Hippocampal formation (tissue), 2 donors: ENCODE data around the gene NEUROD1.
"Not testable (repeated sequence)": the region's sequence is repeated elsewhere in the genome, so short reads cannot be mapped to it uniquely, and the experiment has no call there.

Source experiments
- DNase-seq, 2 donors: peaks; one replicate each; lab custom pipeline; 2025; lab: John Stamatoyannopoulos, UW

The NEUROD1 gene

DNA sequence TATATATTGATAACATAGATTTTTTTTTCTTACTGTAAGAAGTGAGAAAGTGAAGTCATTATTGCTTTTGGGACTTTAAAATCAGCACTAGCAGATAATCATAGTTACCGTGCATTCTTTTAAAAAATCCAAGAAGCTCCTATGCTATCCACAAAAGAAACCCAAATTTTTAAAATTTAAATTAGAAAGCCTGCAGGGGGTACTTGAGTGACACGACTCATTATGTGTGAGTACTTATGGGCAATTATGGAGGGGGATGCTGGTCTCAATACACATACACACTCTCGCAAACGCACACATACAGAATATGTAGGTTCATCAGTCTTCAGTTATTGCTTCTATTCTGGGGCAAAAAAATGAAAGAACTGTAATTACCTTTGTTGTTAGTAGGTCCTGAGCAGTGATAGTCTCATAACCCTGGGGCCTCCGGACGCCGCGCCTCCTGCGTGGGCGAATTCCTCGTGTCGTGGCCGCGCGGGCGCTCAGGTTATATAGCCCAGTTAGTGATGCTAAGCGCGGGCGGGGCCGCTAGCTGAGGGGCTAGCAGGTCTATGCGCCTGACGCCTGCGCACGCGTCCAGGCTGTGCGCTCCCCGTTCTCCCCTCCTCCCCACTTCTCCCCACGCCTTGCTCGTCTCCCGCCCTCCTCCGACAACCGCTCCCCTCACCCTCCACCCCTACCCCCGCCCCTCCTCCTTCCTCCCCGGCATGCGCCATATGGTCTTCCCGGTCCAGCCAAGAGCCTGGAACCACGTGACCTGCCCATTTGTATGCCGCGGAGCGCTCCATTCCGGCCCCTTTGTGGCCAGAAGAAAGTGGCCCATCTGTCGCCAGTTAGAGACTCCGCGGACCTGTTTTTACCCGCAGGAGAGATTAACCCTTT, at the start of gene NEUROD1:
Gene NEUROD1, minus strand, starts transcription at position 463 of the 882 bp plus-strand sequence. CDS start 1,657 bp downstream, outside the sequence.
- DNase-seq: peak in 1 of 2 donors; percentile 16

DNA sequence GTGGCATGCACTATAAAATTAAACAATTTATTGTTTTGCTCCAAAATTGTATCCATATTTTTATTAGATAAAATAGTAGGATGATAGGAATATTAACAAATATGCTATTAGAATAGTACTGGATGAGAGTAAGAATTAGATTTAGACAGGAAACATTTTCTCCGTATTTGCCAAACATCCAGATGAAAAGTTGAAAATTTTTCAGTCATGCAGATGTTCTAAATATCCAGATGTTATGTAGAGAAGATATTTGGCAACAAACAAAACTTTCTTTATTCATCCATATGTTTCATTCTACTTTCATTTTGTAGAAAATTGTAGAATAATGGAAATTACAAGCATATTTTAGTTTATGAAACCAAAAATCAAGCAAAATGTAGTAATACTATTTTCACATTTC, 45.2 kb upstream of the NEUROD1 start:
- DNase-seq: no peak

DNA sequence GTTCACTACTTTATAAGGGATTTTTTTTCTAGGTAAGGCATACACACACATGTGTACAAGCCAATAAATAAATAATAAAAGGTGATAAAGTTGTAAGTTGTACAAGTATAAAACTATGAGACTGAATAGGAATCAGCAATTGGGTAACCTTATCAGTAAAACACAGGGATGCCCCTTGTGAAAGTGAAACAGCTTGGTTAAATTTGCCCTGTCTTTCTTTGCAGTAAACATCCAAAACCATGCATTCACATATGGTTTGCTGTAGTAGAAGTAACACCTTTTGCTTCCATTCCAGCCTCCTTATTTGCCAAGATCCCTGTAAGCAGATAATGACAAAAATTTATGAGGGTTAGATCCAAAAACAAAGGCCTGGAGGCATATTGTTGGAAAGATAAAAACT, 44.3 kb upstream of the NEUROD1 start:
- DNase-seq: no peak

DNA sequence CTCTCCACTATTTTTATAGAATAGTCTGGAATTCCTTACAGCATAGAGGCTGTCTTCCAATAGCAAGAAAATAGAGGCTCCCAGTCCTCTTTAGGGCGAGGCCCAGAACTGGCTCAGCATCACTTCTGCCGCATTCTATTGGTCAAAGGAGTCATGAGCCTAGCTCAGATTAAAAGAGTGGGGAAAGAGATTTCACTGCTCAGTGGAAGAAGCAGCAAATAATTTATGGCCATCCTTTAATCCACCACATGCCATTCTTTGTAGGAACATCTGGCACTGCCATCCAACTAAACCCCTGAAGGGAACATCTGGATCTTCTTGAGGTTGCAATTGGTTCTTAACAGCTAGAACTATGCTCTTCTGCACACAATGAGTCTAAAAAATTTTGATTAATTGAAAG, 43.4 kb upstream of the NEUROD1 start:
- no peak for DNase-seq

DNA sequence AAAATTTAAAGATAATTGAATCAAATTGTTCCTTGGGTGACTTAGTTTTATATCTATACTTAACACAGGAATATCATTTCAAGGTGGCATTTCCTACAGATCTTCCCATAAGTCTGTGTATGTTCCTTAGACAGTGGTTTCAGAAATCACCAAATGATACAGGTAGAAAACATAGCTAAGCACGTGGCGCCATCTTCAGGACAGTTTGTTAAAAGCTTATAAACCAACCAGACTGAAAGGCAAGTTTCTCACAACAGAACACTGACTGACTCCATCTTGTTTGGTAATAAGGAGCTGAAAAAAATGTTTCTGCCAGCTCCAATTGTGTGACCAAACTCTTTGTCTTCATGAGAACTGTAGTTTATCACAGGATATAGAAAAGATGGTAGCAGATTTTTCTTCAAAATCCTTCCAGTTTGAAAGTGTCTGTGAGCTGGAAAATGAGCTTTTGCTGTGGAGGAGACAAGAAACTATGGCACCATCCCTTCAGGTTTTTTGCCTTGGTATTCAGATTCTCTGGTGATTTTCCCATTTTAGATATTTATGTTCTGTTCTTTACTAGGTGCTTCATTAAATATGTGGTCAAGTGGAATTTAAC, 34.8 kb upstream of the NEUROD1 start:
- peak; percentile 58 to 84 for DNase-seq

DNA sequence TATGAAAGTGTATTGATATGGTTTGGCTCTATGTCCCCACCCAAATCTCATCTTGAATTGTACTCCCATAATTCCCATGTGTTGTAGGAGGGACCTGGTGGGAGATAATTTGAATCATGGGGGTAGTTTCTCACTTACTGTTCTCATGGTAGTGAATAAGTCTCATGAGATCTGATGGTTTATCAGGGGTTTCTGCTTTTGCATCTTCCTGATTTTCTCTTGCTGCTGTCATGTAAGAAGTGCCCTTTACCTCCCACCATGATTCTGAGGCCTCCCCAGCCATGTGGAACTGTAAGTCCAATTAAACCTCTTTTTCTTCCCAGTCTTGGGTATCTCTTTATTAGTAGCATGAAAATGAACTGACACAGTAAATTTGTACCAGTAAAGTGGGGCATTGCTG, 30.7 kb upstream of the NEUROD1 start:
- not testable (repeated sequence) for DNase-seq

DNA sequence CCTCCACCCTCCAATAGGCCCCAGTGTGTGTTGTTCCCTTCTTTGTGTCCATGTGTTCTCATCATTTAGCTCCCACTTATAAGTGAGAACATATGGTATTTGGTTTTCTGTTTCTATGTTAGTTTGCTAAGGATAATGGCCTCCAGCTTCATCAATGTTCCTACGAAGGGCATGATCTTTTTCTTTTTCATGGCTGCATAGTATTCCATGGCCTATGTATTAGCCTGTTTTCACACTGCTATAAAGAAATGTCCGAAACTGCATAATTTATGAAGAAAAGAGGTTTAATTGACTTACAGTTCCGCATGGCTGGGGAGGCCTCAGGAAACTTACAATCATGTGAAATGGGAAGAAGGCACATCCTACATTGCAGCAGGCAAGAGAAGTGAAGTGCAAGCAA, 22.2 kb upstream of the NEUROD1 start:
- DNase-seq: not testable (repeated sequence)

DNA sequence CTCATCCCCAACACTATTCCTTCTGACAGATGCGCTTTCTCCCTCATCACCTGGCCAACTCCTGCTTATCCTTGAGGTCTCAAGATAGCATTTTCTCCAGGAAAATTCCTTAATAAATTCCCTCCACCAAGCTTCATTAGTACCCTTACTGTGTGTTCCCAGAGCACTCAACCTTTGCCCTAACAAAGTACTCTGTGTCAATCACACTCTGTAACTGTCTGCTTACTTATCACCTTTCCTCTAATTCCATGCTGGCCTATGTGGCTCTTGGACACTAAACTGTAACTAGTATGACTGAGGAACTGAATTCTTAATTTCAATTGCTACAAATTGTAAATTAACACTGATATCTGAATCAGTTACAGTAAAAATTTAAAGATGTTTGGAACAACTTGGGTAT, 17.9 kb upstream of the NEUROD1 start:
- no peak for DNase-seq

DNA sequence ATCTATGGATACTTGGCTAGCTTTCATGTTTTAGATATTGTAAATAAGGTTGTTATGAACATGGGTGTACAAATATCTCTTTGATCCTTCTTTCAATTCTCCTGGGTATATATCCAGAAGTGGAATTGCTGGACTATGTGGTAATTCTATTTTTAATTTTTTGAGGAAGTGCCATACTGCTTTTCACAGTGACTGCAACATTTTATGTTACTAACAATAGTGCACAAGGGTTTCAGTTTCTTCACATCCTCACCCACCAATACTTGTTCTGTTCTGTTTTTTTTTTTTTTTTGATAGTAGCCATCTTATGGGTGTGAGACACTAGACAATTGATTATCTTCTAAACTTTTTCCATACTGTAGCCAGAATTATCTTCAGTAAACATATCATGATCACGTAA, 17.3 kb upstream of the NEUROD1 start:
- no peak for DNase-seq

DNA sequence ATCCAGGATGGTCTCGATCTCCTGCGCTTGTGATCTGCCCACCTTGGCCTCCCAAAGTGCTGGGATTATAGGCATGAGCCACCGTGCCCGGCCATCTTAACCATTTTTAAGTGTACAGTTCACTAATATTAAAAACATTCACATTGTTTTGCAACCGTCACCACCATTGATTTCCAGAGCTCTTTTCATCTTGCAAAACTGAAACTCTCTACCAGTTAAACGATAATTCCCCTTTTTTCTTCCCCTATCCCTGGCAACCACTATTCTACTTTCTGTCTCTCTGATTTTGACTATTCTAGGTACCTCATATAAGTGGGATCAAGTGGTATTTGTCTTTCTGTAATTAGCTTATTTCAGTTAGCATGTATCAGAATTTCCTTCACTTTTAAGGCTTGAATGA, 16.8 kb upstream of the NEUROD1 start:
- DNase-seq: no peak

DNA sequence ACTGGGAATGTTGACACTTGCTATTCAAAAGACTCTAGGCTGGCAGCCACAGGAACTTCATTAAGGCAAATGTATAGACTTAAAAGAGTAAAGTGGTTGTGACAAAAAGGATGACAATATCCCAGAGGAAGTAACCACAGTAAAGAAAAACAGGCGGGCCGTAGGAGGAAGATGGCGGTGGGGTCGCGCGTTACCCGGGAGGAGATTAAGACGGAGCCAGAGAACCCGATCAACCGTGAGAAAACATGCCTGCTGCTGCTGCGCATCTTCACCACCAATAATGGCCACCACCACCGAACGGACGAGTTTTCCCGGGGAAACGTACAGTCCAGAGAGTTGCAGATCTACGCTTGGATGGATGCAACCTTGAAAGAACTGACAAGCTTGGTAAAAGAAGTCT, 14.0 kb upstream of the NEUROD1 start:
- DNase-seq: no peak

DNA sequence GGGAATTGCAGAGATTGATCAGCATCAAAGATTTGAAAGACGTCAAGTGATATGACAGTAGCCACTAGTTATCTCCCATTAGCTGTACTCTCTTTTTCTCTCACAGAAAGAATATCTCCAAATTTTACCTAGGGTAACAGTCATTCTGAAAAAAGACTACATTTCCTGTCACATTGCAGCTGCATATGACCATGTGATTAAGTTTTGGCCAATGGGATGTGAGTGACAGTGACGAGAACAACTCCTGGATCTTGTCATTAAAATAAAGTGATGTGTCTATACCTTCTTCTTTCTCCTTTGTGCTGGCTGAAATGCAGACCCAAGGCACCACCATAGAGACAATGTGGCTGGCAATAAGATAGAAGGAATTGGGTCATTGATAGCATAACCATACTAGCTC, 10.5 kb upstream of the NEUROD1 start:
- no peak for DNase-seq

DNA sequence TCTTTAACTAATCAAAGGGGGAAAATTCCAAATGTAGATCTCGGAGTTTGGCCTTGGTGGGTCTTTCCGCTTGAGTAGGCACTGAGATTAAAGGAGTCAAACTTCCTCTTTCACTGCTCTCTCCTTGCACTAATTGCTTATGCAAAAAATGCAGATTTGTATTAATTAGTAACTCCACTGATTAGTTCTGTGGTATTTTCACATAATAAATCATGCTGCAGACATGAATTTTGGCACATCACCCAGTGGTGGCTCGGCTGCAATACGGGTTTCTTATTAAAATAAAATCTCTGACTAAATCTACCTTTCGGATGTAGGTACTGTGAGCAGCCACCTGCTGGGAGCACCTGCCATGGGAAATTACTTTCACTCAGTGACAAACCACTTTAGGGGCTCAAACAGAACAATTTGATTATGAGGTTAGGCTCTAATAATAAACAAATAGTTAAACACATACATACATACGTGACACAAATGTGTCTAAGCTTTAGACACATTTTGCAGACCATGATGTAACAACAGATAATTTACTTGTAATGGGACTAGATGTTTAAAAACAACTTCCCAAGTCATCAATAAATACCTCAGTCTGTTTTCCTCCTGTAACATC, 6.4 kb upstream of the NEUROD1 start:
- no peak for DNase-seq

DNA sequence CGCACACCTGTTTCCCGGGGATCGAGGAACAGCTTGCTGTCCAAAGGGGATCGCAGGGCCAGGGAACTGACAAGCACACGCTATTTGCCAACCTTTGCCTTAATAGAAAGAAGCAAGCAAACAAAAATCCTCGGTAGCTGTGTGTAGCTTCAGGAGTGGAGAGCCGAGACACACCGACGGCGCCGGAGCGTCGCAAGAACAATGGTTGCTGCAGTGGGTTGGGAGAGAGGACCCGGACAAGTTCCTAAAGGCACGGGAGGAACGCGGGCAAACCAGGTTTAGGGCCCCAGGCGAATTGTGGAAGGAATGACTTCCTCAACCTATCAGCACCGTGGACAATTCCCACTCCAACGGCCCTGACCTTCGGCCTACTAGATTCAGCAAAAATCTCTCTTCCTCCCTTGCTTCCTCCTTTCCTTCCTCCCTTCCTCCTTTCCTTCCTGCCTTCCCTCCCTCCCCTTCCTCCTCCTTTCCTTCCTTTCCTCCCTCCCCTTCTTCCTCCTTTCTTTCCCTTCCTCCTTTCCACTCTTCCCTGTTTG, 4.9 kb upstream of the NEUROD1 start:
- DNase-seq: no peak

DNA sequence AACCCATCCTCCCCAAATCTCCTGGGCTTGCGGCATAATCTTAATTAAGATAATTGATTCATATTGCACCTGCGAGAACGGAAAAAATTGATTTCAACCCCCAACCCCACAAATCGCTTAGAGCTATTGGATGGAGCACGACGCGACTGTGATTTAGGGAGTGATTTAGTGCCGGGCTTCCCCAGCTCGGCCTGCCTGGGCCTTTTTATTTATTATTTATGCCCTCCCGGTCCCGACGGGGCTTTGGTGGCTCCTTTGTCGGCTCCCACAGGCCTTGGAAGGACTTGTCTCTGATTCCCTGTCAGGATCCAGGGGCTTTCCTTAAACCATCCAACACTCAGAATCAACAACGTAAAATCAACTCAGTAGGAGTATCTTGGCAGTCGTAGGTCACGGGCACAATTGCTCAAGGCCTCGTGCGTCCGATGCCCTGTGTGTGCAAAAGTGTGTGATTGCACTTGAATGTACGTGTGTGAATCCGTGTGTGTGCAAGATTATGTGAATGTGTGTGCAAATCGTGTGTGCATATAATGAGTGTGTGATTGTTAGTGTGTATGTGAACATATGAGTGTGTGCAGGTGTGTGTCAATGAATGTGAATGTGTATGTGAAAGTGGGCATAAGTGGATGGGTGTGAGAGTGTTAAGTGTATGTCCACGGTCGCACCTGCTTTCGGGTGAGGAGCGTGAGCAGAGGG, 4.3 kb upstream of the NEUROD1 start:
- no peak for DNase-seq

DNA sequence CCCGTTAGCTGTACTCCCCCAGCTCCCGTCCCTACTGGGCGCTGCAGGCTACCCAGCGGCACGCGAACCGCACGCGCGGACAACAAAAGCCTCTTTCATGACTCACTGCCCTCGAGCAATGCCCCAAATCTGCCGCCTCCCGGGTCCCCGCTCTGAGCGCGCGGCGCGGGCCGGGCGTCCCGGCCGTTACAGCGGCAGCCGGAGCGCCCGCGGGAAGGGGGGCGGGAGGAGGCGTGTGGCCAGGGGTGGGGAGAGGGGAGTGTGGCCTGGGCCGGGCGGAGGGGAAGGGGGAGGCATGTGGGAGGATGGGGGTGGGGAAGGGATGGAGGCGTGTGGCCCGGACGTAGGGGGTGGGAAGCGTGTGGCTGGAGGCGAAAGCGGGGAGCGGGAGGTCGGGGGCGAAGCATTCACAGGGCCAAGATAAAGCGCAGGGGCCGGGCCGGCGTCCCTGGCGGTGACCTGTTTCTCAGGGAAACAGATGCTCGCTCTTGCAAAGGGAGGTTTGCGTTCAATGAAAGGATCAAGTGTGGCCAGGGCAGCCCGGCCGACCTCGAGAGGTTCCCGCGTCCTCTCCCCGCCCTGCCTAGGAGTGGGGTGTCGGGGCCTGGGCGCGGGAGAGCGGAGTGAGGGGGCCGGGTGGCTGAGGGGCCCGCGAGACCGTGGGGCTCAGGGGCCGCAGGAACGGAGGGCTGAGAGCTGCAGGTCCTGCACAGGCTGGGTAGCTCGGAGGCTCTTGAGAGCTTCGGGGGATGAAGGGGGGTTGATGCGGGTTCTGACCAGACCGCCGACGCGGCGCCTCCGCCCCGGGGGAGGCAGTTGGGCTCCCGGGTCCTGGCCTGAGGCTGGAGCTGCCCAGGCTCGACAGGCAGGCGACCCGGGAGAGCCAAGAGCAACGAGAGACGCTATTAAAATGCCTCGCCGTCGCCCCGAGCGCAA, 3.5 kb upstream of the NEUROD1 start:
- DNase-seq: no peak

DNA sequence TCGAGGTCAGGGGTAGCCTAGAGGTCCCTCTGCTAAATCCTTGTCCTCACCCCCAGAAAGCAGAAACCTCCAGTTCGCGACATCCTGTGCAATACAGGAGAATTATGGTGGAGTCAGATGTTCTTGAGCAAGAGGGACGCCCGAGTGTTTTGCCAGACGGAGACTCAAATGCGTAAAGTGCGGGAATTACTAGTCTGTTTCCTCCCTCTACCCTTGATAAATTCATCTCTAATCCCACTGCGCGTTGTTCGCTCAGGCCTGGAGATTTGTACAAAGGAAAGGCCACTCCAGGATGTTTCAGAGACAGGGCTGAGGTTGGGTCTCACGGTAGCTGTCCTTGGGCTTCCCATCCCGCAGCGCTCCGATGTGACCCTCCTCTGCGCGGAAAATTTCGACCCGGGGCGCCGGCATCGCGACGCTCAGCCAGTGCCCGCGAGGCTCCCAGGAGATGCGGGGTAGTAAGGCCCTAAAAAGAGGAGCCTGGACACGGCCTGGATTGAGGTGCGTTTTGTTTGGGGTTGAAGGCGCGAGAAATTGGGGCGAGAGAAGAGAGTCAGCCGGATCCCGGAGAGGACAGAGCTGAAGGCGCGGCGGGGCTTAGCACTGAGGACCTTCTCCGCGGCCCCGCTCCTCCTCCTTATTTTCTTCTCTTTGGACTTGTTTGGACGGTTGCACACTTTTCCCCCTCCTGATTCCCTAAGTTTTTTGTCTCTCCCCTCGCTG, 2.6 kb upstream of the NEUROD1 start:
- no peak for DNase-seq

DNA sequence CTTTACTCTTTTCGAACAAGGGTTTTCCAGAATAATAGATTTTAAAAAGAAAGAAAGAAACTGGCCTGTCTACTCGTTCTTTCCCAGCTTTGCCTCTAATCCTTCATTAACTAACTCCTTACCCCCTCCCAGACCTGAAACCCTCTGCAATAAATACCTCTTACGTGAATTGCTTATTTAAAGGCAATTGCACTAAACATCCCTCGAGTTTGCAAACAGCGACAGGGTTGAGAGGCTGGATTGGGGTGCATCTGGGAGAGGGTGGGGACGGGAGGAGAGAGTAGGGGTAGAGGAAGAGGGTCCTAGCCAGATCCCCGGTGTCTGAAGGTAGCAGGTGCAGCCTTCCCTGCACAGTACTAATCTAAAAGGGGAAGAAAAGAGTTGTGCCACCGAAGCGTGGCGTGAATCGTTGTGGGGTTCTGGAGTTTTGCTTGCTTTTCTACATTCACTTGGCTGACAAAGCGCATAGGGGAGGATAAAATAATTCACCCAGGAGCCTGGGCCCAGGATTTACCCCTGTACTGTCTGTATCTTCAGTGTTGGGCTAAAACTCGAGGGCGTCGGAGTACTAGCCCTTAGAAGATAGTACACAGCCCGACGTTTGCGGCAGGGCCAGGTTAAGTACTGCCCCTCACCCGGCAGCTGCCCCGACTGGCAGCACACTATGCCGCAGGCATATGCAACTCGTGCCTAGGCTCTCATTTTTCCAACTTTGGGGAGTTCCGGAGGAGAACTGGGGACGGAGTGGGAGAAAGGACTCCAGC, 1.9 kb upstream of the NEUROD1 start:
- DNase-seq: no peak

DNA sequence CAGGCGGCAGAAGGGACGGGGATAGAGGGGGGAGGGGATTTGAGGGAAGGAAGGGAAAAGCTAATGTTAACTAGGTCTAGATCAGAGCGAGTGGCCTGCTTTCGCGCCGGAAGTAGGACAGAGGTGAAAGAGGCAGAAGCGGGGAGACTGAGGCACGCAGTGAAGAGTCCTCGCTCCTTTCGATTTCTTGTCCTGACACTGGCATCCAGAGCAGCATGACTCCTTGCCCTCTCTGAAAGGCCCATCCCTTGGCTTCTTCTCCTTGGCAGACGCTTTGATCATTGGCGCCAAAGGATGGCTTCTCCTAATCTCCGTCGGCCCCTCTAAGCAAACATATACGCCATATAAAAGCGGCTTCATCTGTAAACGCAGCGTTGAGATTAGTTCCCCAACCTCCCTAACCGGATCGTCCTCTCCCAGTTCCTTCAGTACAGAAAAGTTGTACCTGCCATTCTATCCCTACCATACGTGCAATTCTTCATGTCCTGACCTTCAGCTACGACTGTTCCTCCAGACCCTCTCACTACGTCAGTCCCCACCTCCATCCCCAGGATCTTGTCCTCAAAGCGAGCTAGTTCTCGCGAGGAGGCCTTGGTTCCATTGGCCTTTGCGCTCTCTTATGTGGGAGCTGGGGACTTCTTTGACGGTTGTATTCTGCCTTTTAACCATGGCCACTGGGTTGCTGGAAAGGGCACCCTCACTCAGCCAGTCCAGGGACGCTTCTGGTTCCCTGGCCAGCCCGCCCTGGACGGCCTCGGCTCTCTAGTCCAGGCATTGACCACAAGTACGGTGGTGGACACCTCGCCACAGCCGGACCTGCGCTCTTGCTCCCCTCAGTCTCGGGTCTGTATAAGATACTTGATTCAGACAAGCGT, 857 bp upstream of the NEUROD1 start:
- DNase-seq: no peak
